Gastroesophageal sphincter (tissue), 3 donors: ENCODE data around the gene TRIM72.

ENCODE experiments used
- POLR2A ChIP-seq, 2 donors: fragments of 450-650 bp; IDR thresholded peaks; one replicate each; pipeline ENCODE4 v1.6.1; 2017; ENCODE audit warnings: antibody characterized with exemption in 2 of 2, mild to moderate bottlenecking in 2 of 2, moderate library complexity in 1 of 2
- TF ChIP-seq, protein P1 (sequence below), 4 experiments: fragments of 200-600 bp in 2 of 4; fragments of 450-650 bp in 2 of 4; sonication (generic) in 1 of 4; IDR thresholded peaks; one replicate each; pipeline ENCODE4 v1.5.1; 2017 to 2019; ENCODE audit warnings: antibody characterized with exemption in 4 of 4, mild to moderate bottlenecking in 2 of 4, moderate library complexity in 2 of 4

DNA sequence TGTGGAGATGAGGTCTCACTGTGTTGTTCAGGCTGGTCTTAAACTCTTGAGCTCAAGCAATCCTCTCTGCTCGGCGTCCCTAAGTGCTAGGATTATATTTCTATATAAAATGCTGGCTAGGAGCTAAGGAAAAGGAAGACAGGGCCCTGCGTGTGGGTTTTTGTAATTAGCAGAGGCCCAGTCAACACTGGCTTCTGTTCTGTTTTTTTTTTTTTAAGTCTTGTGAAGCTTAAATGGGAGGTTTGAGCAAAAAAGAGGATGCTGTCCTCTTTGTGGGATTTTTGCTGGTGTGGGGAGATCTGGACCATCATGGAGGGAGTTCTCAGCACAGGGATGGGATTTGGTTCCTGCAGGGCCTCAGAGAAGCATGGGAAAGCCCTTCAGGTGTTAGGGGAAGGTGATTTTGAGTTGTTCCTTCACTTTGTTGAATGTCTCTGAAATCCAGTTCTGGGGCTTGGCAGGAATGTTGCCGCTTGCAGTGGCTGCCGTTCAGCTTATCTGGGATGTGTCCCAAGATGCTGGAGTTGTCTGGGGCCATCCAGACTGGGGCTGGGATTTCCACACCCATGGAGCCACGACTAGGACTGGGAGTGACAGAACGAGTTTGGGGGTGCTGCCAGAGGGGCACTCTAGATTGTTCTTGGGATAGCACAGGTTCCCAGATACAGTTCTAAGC, 15.6 kb upstream of the TRIM72 start:
- TF ChIP-seq, protein P1, sequence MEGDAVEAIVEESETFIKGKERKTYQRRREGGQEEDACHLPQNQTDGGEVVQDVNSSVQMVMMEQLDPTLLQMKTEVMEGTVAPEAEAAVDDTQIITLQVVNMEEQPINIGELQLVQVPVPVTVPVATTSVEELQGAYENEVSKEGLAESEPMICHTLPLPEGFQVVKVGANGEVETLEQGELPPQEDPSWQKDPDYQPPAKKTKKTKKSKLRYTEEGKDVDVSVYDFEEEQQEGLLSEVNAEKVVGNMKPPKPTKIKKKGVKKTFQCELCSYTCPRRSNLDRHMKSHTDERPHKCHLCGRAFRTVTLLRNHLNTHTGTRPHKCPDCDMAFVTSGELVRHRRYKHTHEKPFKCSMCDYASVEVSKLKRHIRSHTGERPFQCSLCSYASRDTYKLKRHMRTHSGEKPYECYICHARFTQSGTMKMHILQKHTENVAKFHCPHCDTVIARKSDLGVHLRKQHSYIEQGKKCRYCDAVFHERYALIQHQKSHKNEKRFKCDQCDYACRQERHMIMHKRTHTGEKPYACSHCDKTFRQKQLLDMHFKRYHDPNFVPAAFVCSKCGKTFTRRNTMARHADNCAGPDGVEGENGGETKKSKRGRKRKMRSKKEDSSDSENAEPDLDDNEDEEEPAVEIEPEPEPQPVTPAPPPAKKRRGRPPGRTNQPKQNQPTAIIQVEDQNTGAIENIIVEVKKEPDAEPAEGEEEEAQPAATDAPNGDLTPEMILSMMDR (IDR thresholded peaks at IDR 0.05) = no peak
- TF ChIP-seq POLR2A (IDR thresholded peaks at IDR 0.05) = no peak
